AG04450 (cell line): ENCODE measurements around the gene CRYGN. TPM values are rescaled to one million over a fixed set of nuclear protein-coding genes. Genes with fewer than 3 reads are reported as not detected.

Experiments used
- CTCF ChIA-PET: fragments of 300-600, 350-600 bp; formaldehyde crosslinking; extraction: SDS; loops from one replicate; lab custom pipeline; 2022; ENCODE audit warnings: antibody characterized with exemption, inconsistent platforms; lab: Charles Lee
- POLR2A ChIA-PET: fragments of 350-600 bp; formaldehyde crosslinking; extraction: SDS; loops from one replicate; lab custom pipeline; 2021; ENCODE audit warnings: antibody characterized with exemption, inconsistent platforms; lab: Yijun Ruan, JAX
- DNase-seq: peaks from one replicate; pipeline ENCODE4 v3.0.0-alpha.2; 2011; ENCODE audit warnings: low read depth, low spot score
- H3K27ac ChIP-seq: one replicate; pipeline ENCODE4 v1.5.1; 2012; ENCODE audit warnings: low read depth, low read length, control low read depth
- H3K27me3 ChIP-seq: one replicate; pipeline ENCODE4 v1.6.0; 2012; ENCODE audit warnings: low read length; ENCODE audit not compliant: control insufficient read depth, insufficient read depth
- H3K4me3 ChIP-seq: 2 replicates; pipeline ENCODE4 v1.5.1; 2011; ENCODE audit warnings: mild to moderate bottlenecking, low read depth, low read length, control low read depth
- H3K9me3 ChIP-seq: 2 replicates; pipeline ENCODE4 v1.5.1; 2012; ENCODE audit warnings: low read length; ENCODE audit not compliant: control insufficient read depth, insufficient read depth
- CTCF ChIP-seq: IDR thresholded peaks from 2 replicates; pipeline ENCODE4 v1.5.1; 2011; ENCODE audit warnings: low read depth, low read length, control low read depth, inconsistent platforms
- polyA plus RNA-seq: library from polyadenylated mRNA; depleted of rRNA; stranded (reverse); fragments of >200 nt; gene quantifications from 2 replicates; pipeline ENCODE4 v1.2.3, GENCODE V29; 2011

Gene CRYGN
- polyA plus RNA-seq, 1 experiment = not detected

GRCh38 chr7:151423936-151424335, 16.0 kb downstream of the CRYGN start:
- Histone ChIP-seq H3K27ac (no peak overlapping the region), H3K27me3 (peaks cover 12% of the 10 kb centered on the region), H3K4me3 (no peak overlapping the region), H3K9me3 (peaks cover 19% of the 10 kb centered on the region)
- ChIA-PET POLR2A (no interaction called here), CTCF (interaction anchor here (0.7 kb wide), 1 partner anchor 335 kb away, joined by 3 read pairs; no protein-coding TSS in a partner anchor)
- no peak for TF ChIP-seq CTCF
- DNase-seq = no peak

- Histone ChIP-seq H3K27ac (no peak overlapping the region), H3K9me3 (peaks cover 19% of the 10 kb centered on the region), H3K4me3 (no peak overlapping the region), H3K27me3 (peaks cover 12% of the 10 kb centered on the region)
- ChIA-PET CTCF (no interaction called here), POLR2A (no interaction called here)
- no peak for TF ChIP-seq CTCF
- DNase-seq = no peak
Measured at GRCh38 chr7:151423226-151423625, 16.7 kb downstream of the CRYGN start.

- ChIA-PET CTCF (no interaction called here), POLR2A (no interaction called here)
- Histone ChIP-seq H3K9me3 (peaks cover 13% of the 10 kb centered on the region), H3K27ac (no peak overlapping the region), H3K27me3 (peaks cover 12% of the 10 kb centered on the region), H3K4me3 (no peak overlapping the region)
- TF ChIP-seq CTCF = no peak
- DNase-seq = no peak
Measured at GRCh38 chr7:151422212-151422611, 17.7 kb downstream of the CRYGN start.

GRCh38 chr7:151420144-151420543, 19.8 kb downstream of the CRYGN start:
- H3K27ac ChIP-seq = no peak overlapping the region
- H3K9me3 ChIP-seq = peaks cover 13% of the 10 kb centered on the region
- no peak for TF ChIP-seq CTCF
- CTCF ChIA-PET = interaction anchor here (1.0 kb wide), 1 partner anchor 52 kb away, joined by 3 read pairs; no protein-coding TSS in a partner anchor
- POLR2A ChIA-PET = interaction anchor here (0.6 kb wide), 1 partner anchor 583 kb away, joined by 3 read pairs; no protein-coding TSS in a partner anchor
- H3K4me3 ChIP-seq = no peak overlapping the region
- no peak for DNase-seq
- H3K27me3 ChIP-seq = peaks cover 26% of the 10 kb centered on the region

- peaks cover 11% of the 10 kb centered on the region for H3K9me3 ChIP-seq
- DNase-seq = no peak
- POLR2A ChIA-PET = no interaction called here
- CTCF ChIA-PET = interaction anchor here (1.7 kb wide), 1 partner anchor 102 kb away, joined by 4 read pairs; no protein-coding TSS in a partner anchor
- H3K27me3 ChIP-seq = peaks cover 40% of the 10 kb centered on the region
- H3K27ac ChIP-seq = no peak overlapping the region
- H3K4me3 ChIP-seq = no peak overlapping the region
- no peak for TF ChIP-seq CTCF
Measured at GRCh38 chr7:151416941-151417315, 23.0 kb downstream of the CRYGN start.
